HG03571 (cell line): ENCODE results near the gene CRBN.
A peak's percentile ranks its signal among the peaks of the same experiment; 100 is the strongest.

Experiments used
- ATAC-seq: cut with Tn5 transposase; IDR thresholded peaks from one replicate; pipeline ENCODE4 v1.9.1; 2021; ENCODE audit not compliant: unreplicated experiment

Gene CRBN

GRCh38 chr3:3110749-3111361, 68.6 kb downstream of the CRBN start:
- ATAC-seq: no peak

GRCh38 chr3:3110299-3110630, 69.2 kb downstream of the CRBN start, which contains the start of gene IL5RA:
IL5RA (minus strand) TSS chr3:3110374; CDS start chr3:3104984, 5,390 bp downstream.
- ATAC-seq: peak; percentile 58

GRCh38 chr3:3109407-3110298, 69.8 kb downstream of the CRBN start:
- ATAC-seq: peak; percentile 53

- no peak for ATAC-seq
These were observed 71.6 kb downstream of the CRBN start for GRCh38 chr3:3107858-3108257.

GRCh38 chr3:3107181-3107580, 72.3 kb downstream of the CRBN start:
- no peak for ATAC-seq

- ATAC-seq: no peak
These were observed 73.7 kb downstream of the CRBN start for GRCh38 chr3:3105815-3106214.

- ATAC-seq: no peak
These were observed 74.2 kb downstream of the CRBN start for GRCh38 chr3:3105246-3105645.

GRCh38 chr3:3102751-3103150, 76.7 kb downstream of the CRBN start:
- no peak for ATAC-seq

GRCh38 chr3:3101660-3102458, 77.6 kb downstream of the CRBN start:
- ATAC-seq: peak; percentile 62
